Neutrophil (primary cell): ENCODE data around the gene FLNC.

Experiments
- H3K27ac ChIP-seq: fragments of 200-600 bp; sonication (generic); 2 replicates; pipeline ENCODE4 v1.5.1; 2016; ENCODE audit warnings: mild to moderate bottlenecking, moderate library complexity
- H3K27me3 ChIP-seq: fragments of 200-600 bp; sonication (generic); 2 replicates; pipeline ENCODE4 v1.6.0; 2016; ENCODE audit warnings: mild to moderate bottlenecking
- H3K36me3 ChIP-seq: fragments of 200-600 bp; sonication (generic); 2 replicates; pipeline ENCODE4 v1.5.1; 2017
- H3K4me1 ChIP-seq, 2 experiments: fragments of 200-600 bp in 1 of 2; sonication (generic) in 1 of 2; 1 replicate in 1 of 2; 2 replicates in 1 of 2; pipeline versions ENCODE4 v1.5.1 to v1.6.1; 2013 to 2016; ENCODE audit warnings: low read depth in 1 of 2, low read length in 1 of 2, mild to moderate bottlenecking in 1 of 2, moderate library complexity in 1 of 2; ENCODE audit not compliant: control insufficient read depth in 1 of 2, insufficient read depth in 1 of 2
- H3K4me3 ChIP-seq, 2 experiments: fragments of 200-600 bp in 1 of 2; sonication (generic) in 1 of 2; 1 replicate in 1 of 2; 2 replicates in 1 of 2; pipeline ENCODE4 v1.5.1; 2013 to 2016; ENCODE audit warnings: low read depth in 1 of 2, low read length in 1 of 2, mild to moderate bottlenecking in 1 of 2, moderate library complexity in 1 of 2
- H3K9me3 ChIP-seq: fragments of 200-600 bp; sonication (generic); 2 replicates; pipeline ENCODE4 v1.5.1; 2016
- CTCF ChIP-seq: fragments of 200-600 bp; sonication (generic); IDR thresholded peaks from 2 replicates; pipeline ENCODE4 v1.5.1; 2016; ENCODE audit warnings: antibody characterized with exemption

FLNC gene

GRCh38 chr7:128882134-128882533, 51.9 kb downstream of the FLNC start:
- TF ChIP-seq CTCF: no peak
- Histone ChIP-seq H3K4me3 (no peak overlapping the region), H3K9me3 (no peaks in the 10 kb centered on the region), H3K27me3 (peaks cover 15% of the 10 kb centered on the region), H3K27ac (no peak overlapping the region), H3K36me3 (no peaks in the 10 kb centered on the region), H3K4me1 (no peaks in the 10 kb centered on the region)

GRCh38 chr7:128883622-128884448, 53.6 kb downstream of the FLNC start:
- Histone ChIP-seq H3K27me3 (peaks cover 32% of the 10 kb centered on the region), H3K4me3 (no peak overlapping the region), H3K36me3 (no peaks in the 10 kb centered on the region), H3K4me1 (no peaks in the 10 kb centered on the region), H3K9me3 (no peaks in the 10 kb centered on the region), H3K27ac (no peak overlapping the region)
- peak; percentile 85 for TF ChIP-seq CTCF

GRCh38 chr7:128884561-128885369, 54.6 kb downstream of the FLNC start:
- no peaks in the 10 kb centered on the region for H3K4me1 ChIP-seq
- H3K27ac ChIP-seq: no peak overlapping the region
- H3K9me3 ChIP-seq: no peaks in the 10 kb centered on the region
- TF ChIP-seq CTCF: no peak
- H3K4me3 ChIP-seq: no peak overlapping the region
- H3K36me3 ChIP-seq: no peaks in the 10 kb centered on the region
- H3K27me3 ChIP-seq: peaks cover 41% of the 10 kb centered on the region

- no peak for TF ChIP-seq CTCF
- Histone ChIP-seq H3K4me3 (no peak overlapping the region), H3K4me1 (peaks cover 0 to under 1% of the 10 kb centered on the region in 2 experiments), H3K27ac (no peak overlapping the region), H3K27me3 (peaks cover 49% of the 10 kb centered on the region), H3K36me3 (no peaks in the 10 kb centered on the region), H3K9me3 (no peaks in the 10 kb centered on the region)
These were observed 55.4 kb downstream of the FLNC start for GRCh38 chr7:128885370-128886187.

GRCh38 chr7:128886391-128887168, 56.4 kb downstream of the FLNC start:
- Histone ChIP-seq H3K4me3 (no peak overlapping the region), H3K27ac (no peak overlapping the region), H3K9me3 (no peaks in the 10 kb centered on the region), H3K4me1 (peaks cover 0 to 6% of the 10 kb centered on the region in 2 experiments), H3K36me3 (no peaks in the 10 kb centered on the region), H3K27me3 (peaks cover 59% of the 10 kb centered on the region)
- TF ChIP-seq CTCF: no peak
